ENCODE data around the gene GRM7.

GRM7 gene

GRCh38 chr3:7745711-7746110 is 884.8 kb downstream of the GRM7 start:
- no peak for DNase-seq

DNA sequence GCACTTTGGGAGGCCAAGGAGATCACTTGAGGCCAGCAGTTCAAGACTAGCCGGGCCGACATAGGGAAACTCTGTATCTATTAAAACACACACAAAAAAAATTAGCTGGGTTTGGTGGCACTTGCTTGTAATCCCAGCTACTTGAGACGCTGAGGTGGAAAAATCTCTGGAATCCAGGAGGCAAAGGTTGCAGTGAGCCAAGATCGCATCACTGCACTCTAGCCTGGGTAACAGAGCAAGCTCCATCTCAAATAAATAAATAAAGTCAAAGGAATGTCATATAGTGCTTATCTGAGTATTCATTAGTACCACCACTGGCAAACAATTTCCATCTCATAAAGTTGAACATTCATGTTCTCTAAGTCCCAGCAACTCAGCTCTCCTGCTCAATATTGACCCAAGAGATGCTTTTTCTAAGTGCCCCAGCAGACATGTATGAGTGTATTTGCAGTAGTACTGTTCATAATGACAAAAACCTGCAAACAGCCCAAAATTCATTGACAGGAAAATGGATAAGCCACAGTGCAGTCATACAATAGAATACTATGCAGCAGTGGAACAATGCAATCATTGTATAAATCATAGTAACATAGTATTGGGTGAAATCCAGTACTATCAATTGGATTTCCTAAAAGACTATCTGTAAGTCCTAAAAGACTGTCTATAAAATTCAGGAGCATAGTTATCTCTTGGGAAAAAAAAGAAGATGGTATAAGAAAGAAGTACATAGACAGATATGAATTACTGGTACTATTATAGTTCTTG is 889.2 kb downstream of the GRM7 start:
- no peak for DNase-seq

DNA sequence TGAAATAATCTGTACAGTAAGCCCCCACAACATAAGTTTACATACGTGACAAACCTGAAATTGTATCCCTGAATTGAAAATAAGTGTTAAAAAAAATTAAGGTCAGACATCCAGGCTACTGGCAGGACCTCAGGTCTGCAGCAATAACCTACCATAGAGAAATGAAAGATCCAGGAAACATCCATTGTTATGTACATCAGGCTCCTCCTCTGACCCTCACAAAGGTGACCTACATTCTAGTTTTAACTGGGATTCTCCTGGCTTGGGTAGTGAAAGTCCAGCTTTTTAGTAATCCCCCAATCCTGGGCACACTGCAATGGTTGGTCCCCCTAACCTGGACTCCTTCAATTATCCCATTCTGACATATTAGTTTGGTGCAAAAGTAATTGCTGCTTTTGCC is 891.1 kb downstream of the GRM7 start:
- DNase-seq, result no peak

- no peak for DNase-seq
Measured at GRCh38 chr3:7754653-7755441, 893.9 kb downstream of the GRM7 start.

DNA sequence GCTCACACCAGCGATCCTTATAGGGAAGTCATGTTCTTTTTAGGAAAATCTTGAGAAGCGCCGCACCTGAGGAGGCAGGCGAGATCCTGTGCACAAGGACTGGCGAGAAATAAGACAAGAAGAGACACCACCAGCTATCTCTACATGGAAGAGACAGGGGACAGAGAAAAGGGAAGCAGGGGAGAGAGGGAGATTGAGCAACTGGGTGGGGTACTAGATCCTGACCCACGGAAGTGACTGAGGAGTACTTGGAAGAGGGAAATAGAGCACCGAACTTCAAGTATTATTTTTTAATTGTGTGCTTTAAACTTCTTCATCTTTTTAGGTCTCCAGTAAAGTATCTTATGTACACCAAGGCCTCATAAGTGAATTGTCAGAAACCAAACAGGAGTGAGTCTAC is 898.7 kb downstream of the GRM7 start:
- no peak for DNase-seq

DNA sequence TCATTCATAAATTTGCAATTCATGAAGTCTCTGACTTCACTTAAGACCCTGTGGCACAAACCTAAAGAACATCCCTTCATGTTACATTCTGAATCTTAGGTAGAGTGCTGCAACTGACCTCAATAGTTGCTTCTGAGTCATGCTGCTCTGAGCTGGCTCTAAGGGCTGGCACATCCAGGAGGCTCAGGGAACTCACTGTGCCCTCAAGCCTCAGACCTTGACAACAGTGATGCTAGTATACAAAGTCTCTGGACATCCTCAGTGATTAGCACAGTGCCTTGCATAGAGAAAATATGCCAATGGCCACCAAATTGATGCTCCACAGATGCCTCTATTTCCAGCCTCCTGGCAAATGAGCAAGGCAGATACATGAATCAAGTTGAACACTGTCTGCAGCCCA is 899.8 kb downstream of the GRM7 start:
- DNase-seq, result no peak

DNA sequence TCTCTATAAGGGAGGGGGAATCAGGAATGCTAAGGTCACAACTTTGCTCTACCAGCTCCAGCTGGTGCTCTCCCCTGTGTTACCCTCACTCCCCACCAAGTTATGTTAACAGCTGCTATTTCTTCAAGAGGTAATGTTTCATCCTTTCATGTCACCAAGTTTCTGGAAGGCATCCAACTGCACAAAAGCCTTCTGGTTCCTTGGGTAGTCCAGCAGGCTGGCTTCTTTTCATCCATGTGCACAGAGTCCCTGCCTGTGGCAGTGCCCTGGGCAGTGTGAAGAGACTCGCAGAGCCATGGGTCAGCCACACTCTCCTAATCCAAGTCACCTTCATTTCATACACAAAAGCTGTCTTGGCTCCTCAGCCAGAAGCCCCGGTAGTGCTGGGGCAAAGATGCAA is 903.2 kb downstream of the GRM7 start:
- no peak for DNase-seq

DNA sequence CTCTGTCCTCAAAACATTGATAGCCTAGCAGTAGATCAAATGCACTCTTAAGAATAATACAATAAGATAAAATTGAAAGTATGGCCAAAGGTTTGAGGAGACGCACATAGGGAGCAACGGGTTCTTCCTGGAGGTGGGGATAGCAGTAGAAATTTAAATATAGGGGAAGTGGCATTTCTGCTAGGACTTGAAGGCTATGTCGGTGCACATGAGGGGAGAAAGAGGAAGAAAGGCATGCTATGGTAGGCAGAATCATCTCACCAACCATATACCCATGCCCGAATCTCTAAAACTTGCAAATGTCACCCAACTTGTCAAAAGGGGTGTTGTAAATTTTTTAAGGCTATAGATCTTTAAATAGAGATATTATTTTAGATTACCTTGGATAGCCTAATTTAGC is 905.6 kb downstream of the GRM7 start:
- no peak for DNase-seq

- DNase-seq, result no peak
Measured at GRCh38 chr3:7779331-7779730, 918.4 kb downstream of the GRM7 start.

DNA sequence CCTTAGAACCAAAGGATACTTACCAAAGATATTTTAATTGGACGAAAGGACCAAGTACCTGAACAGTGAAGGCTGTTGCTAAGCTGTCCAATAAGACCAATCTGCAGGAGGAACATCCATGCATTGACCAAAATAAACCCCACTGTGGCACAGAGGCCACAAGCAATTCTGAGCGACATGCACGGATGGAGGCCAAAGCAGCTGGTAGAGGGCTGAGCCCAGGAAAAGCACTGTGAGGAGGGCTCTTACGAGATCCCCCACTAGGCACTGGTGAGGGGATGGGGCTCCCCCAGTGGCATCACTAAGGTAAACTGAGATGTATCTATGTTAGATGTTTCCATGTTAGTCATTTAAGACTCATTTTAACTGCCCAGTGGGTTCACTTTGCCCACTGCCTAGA is 920.5 kb downstream of the GRM7 start:
- DNase-seq, result no peak

- DNase-seq, result no peak
Measured at GRCh38 chr3:7787871-7788828, 927.2 kb downstream of the GRM7 start.

- no peak for DNase-seq
Measured at GRCh38 chr3:7788881-7789280, 928.0 kb downstream of the GRM7 start.

- DNase-seq, result no peak
Measured at GRCh38 chr3:7789324-7789723, 928.4 kb downstream of the GRM7 start.

GRCh38 chr3:7790141-7790540 is 929.2 kb downstream of the GRM7 start:
- DNase-seq, result no peak

All from SHP77 (cell line).